HEK293 (cell line): ENCODE measurements around the gene RHOG.
A peak's percentile ranks its signal among the peaks of the same experiment; 100 is the strongest.

Experiments used
- CTCF ChIA-PET: fragments of 350-600 bp; formaldehyde crosslinking; extraction: SDS; loops from one replicate; lab custom pipeline; 2021; ENCODE audit warnings: antibody characterized with exemption; lab: Yijun Ruan, JAX
- POLR2A ChIA-PET: fragments of 300-600 bp; formaldehyde crosslinking; extraction: SDS; loops from one replicate; lab custom pipeline; 2020; ENCODE audit warnings: antibody characterized with exemption, inconsistent platforms; lab: Yijun Ruan, JAX
- H3K27ac ChIP-seq: fragments of 200-500 bp; sonication (Bioruptor generic); 2 replicates; pipeline ENCODE4 v1.5.1; 2014; ENCODE audit warnings: low read depth, low read length, control low read depth, inconsistent platforms; ENCODE audit errors: extremely low read depth
- H3K36me3 ChIP-seq, 2 experiments: fragments of 200-500 bp in 1 of 2; sonication (Bioruptor generic) in 1 of 2; 1 replicate in 1 of 2; 2 replicates in 1 of 2; pipeline ENCODE4 v1.5.1; 2014 to 2017; ENCODE audit warnings: inconsistent platforms in 2 of 2, low read length in 2 of 2; ENCODE audit not compliant: control insufficient read depth in 2 of 2, insufficient read depth in 1 of 2
- H3K4me1 ChIP-seq: fragments of 200-500 bp; sonication (Bioruptor generic); 2 replicates; pipeline ENCODE4 v1.5.1; 2014; ENCODE audit warnings: mild to moderate bottlenecking, low read length, inconsistent platforms; ENCODE audit not compliant: control insufficient read depth, insufficient read depth
- H3K4me3 ChIP-seq: 2 replicates; pipeline ENCODE4 v1.5.1; 2011; ENCODE audit warnings: low read depth, mild to moderate bottlenecking, control low read depth, low read length, moderate library complexity
- H3K9me3 ChIP-seq: fragments of 200-500 bp; sonication (Bioruptor generic); 2 replicates; pipeline ENCODE4 v1.5.1; 2014; ENCODE audit warnings: low read depth, low read length, inconsistent platforms; ENCODE audit not compliant: control insufficient read depth, insufficient read depth
- EGR2 ChIP-seq: fragments of 450-650 bp; formaldehyde crosslinking; IDR thresholded peaks from 2 replicates; pipeline ENCODE4 v1.5.1; 2016; ENCODE audit warnings: low read depth, missing biosample characterization, missing genetic modification characterization
- KLF8 ChIP-seq: fragments of 450-650 bp; formaldehyde crosslinking; IDR thresholded peaks from 2 replicates; pipeline ENCODE4 v1.5.1; 2016; ENCODE audit warnings: missing biosample characterization, missing genetic modification characterization
- OSR2 ChIP-seq: fragments of 450-650 bp; formaldehyde crosslinking; IDR thresholded peaks from 2 replicates; pipeline ENCODE4 v1.5.1; 2016; ENCODE audit warnings: missing biosample characterization, missing genetic modification characterization
- PRDM1 ChIP-seq: fragments of 450-650 bp; formaldehyde crosslinking; IDR thresholded peaks from 2 replicates; pipeline ENCODE4; 2016; ENCODE audit warnings: missing biosample characterization, missing genetic modification characterization
- PRDM10 ChIP-seq: fragments of 450-650 bp; formaldehyde crosslinking; IDR thresholded peaks from 2 replicates; pipeline ENCODE4 v1.5.1; 2016; ENCODE audit warnings: missing biosample characterization, missing genetic modification characterization
- SP3 ChIP-seq: fragments of 450-650 bp; formaldehyde crosslinking; IDR thresholded peaks from 2 replicates; pipeline ENCODE4 v1.5.1; 2016; ENCODE audit warnings: missing biosample characterization, missing genetic modification characterization
- TRIM28 ChIP-seq: IDR thresholded peaks from 2 replicates; pipeline ENCODE4 v1.6.1; 2011; ENCODE audit warnings: low read length, control low read depth, borderline replicate concordance
- ZBTB20 ChIP-seq: fragments of 450-650 bp; formaldehyde crosslinking; IDR thresholded peaks from 2 replicates; pipeline ENCODE4 v1.5.1; 2016; ENCODE audit warnings: missing biosample characterization, missing genetic modification characterization
- ZBTB48 ChIP-seq: fragments of 450-650 bp; formaldehyde crosslinking; IDR thresholded peaks from 2 replicates; pipeline ENCODE4 v1.5.1; 2016; ENCODE audit warnings: missing biosample characterization, missing genetic modification characterization
- ZEB2 ChIP-seq: fragments of 450-650 bp; formaldehyde crosslinking; IDR thresholded peaks from 2 replicates; pipeline ENCODE4 v1.5.1; 2016; ENCODE audit warnings: missing biosample characterization, missing genetic modification characterization
- ZFP41 ChIP-seq: fragments of 450-650 bp; formaldehyde crosslinking; IDR thresholded peaks from 2 replicates; pipeline ENCODE4 v1.5.1; 2016; ENCODE audit warnings: missing biosample characterization, missing genetic modification characterization, borderline replicate concordance
- ZNF157 ChIP-seq: fragments of 450-650 bp; formaldehyde crosslinking; IDR thresholded peaks from 2 replicates; pipeline ENCODE4 v1.5.1; 2016; ENCODE audit warnings: missing biosample characterization, missing genetic modification characterization
- ZNF16 ChIP-seq: fragments of 450-650 bp; formaldehyde crosslinking; IDR thresholded peaks from 2 replicates; pipeline ENCODE4 v1.5.1; 2016; ENCODE audit warnings: low read depth, missing biosample characterization, missing genetic modification characterization
- ZNF292 ChIP-seq: fragments of 450-650 bp; formaldehyde crosslinking; IDR thresholded peaks from 2 replicates; pipeline ENCODE4 v1.5.1; 2016; ENCODE audit warnings: low read depth, missing biosample characterization, missing genetic modification characterization, borderline replicate concordance
- ZNF335 ChIP-seq: fragments of 450-650 bp; formaldehyde crosslinking; conservative IDR thresholded peaks from 2 replicates; pipeline ENCODE4 v1.5.1; 2016; ENCODE audit warnings: missing biosample characterization, missing genetic modification characterization
- ZNF354C ChIP-seq: fragments of 450-650 bp; formaldehyde crosslinking; IDR thresholded peaks from 2 replicates; pipeline ENCODE4 v1.5.1; 2016; ENCODE audit warnings: missing biosample characterization, missing genetic modification characterization, low read depth, borderline replicate concordance
- ZNF48 ChIP-seq: fragments of 450-650 bp; formaldehyde crosslinking; IDR thresholded peaks from 2 replicates; pipeline ENCODE4 v1.5.1; 2016; ENCODE audit warnings: missing biosample characterization, missing genetic modification characterization
- ZNF621 ChIP-seq: fragments of 450-650 bp; formaldehyde crosslinking; IDR thresholded peaks from 2 replicates; pipeline ENCODE4 v1.5.1; 2017; ENCODE audit warnings: missing biosample characterization, missing genetic modification characterization
- ZNF654 ChIP-seq: fragments of 450-650 bp; formaldehyde crosslinking; IDR thresholded peaks from 2 replicates; pipeline ENCODE4 v1.5.1; 2016; ENCODE audit warnings: low read depth, missing biosample characterization, missing genetic modification characterization
- ZNF692 ChIP-seq: fragments of 450-650 bp; formaldehyde crosslinking; IDR thresholded peaks from 2 replicates; pipeline ENCODE4 v1.5.1; 2016; ENCODE audit warnings: missing biosample characterization, missing genetic modification characterization

RHOG gene

GRCh38 chr11:3849297-3849874, 8.6 kb upstream of the RHOG start:
- no peak overlapping the region for H3K27ac ChIP-seq
- no peak for TF ChIP-seq ZNF692 (tag by site-specific recombination)
- no peak for TF ChIP-seq SP3 (tag by site-specific recombination)
- peak; percentile 35 for TF ChIP-seq ZNF654
- peak; percentile 45; the same call in 1 of the 2 replicates for TF ChIP-seq PRDM1 (tag by site-specific recombination)
- TF ChIP-seq, all 188 proteins: peak for 2
- ChIA-PET POLR2A (interaction anchor here (0.6 to 1.0 kb wide), 3 partner anchors 9 to 23 kb away, joined by 3 to 7 read pairs (median 4); no protein-coding TSS in a partner anchor), CTCF (interaction anchor here (0.7 to 19.6 kb wide), 51 partner anchors 8 to 1732 kb away, joined by 3 to 589 read pairs (median 4); partner anchors contain the start of gene RHOG)
- no peaks in the 10 kb centered on the region for H3K4me1 ChIP-seq
- no peaks in the 10 kb centered on the region for H3K36me3 ChIP-seq
- no peaks in the 10 kb centered on the region for H3K9me3 ChIP-seq
- no peak overlapping the region for H3K4me3 ChIP-seq

GRCh38 chr11:3845670-3846069, 4.9 kb upstream of the RHOG start:
- ChIA-PET POLR2A (no interaction called here), CTCF (interaction anchor here (0.6 to 19.6 kb wide), 3 partner anchors 9 to 224 kb away, joined by 3 to 589 read pairs (median 14); partner anchors contain the start of gene STIM1)
- Histone ChIP-seq H3K4me1 (no peaks in the 10 kb centered on the region), H3K4me3 (no peak overlapping the region), H3K9me3 (no peaks in the 10 kb centered on the region), H3K36me3 (no peaks in the 10 kb centered on the region), H3K27ac (no peak overlapping the region)
- TF ChIP-seq ZNF157 (tag by site-specific recombination): no peak
- TF ChIP-seq ZNF621 (tag by site-specific recombination): no peak
- no peak for TF ChIP-seq ZFP41 (tag by site-specific recombination)
- no peak for TF ChIP-seq ZNF354C
- no peak for TF ChIP-seq ZNF335
- no peak for TF ChIP-seq ZNF292 (tag by site-specific recombination)
- TF ChIP-seq TRIM28: no peak
- TF ChIP-seq ZNF16 (tag by site-specific recombination): no peak
- TF ChIP-seq ZEB2 (tag by site-specific recombination): no peak
- no peak for TF ChIP-seq EGR2 (tag by site-specific recombination)
- no peak for TF ChIP-seq ZNF48 (tag by site-specific recombination)
- no peak for TF ChIP-seq ZBTB20
- TF ChIP-seq ZBTB48: peak; percentile 39; the same call in 1 of the 2 replicates
- no peak for TF ChIP-seq KLF8 (tag by site-specific recombination)
- no peak for TF ChIP-seq OSR2
- peak; percentile 98 for TF ChIP-seq PRDM10 (tag by site-specific recombination)
